Measurements from ENCODE around the gene DFFA. TPM values are rescaled to one million over a fixed set of nuclear protein-coding genes. Genes with fewer than 3 reads are reported as not detected.
"Not testable (repeated sequence)": the region's sequence is repeated elsewhere in the genome, so short reads cannot be mapped to it uniquely, and the experiment has no call there.

The DFFA gene
- total RNA-seq, 1 donor from 2014 or later: 24.0 TPM

DNA sequence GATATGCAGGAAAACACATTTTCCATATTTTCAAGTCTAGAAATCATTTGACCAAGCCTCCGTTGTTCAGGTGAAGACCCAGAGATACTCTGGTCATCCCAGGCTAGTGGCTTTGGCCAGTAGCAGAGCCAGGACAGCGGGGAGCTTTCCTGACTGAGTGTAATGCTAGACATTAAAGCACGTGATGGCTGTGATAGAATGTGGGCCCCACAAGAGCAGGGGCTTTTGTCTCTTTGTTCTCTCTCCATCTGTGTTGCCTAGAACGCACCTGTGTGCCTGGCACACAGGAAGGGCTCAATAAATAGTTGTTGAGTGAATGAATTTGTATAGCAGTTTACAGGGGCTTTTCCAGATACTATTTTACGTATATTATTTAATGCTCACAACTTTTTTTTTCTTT, 31.5 kb downstream of the DFFA start:
- intact Hi-C loops (cut with DNase I): no loop called here
- ATAC-seq (no peak), DNase-seq (ENCODE audit: missing footprints) (no peak)

- no peak for ATAC-seq
- no peak for DNase-seq (ENCODE audit: missing footprints)
- intact Hi-C loops (cut with DNase I): no loop called here
These were observed 32.0 kb downstream of the DFFA start for GRCh38 chr1:10440305-10440704.

- DNase-seq (ENCODE audit: missing footprints) (no peak), ATAC-seq (no peak)
- intact Hi-C loops (cut with DNase I): no loop called here
These were observed 33.6 kb downstream of the DFFA start for GRCh38 chr1:10438677-10439163.

GRCh38 chr1:10437052-10437451, 35.3 kb downstream of the DFFA start:
- intact Hi-C loops (cut with DNase I): no loop called here
- no peak for ATAC-seq

DNA sequence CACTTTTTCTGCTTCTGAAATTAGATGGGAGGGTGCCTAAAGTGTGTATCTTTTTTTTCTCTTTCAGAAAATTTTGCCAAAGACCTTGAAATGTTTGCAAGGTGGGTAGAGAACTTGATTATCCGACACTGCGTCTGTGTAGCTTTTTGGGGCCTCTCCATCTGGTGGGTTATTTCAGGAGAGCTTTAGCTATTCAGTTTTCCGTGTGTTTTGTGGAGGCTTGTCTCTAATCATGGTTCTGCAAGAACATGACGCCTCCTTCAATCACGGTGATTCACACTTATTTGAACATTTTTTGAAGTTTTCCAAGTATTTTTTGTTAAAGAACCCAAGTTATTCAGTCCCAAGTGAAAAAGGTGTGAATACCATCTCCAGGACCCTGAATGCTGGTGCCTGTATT, 37.7 kb downstream of the DFFA start:
- ATAC-seq: no peak
- intact Hi-C loops (cut with DNase I): no loop called here
- DNase-seq (ENCODE audit: missing footprints): no peak

More at GRCh38 chr1:10437052-10437451, 35.3 kb downstream of the DFFA start:
- no peak for DNase-seq (ENCODE audit: missing footprints)

- ATAC-seq (no peak), DNase-seq (ENCODE audit: missing footprints) (no peak)
- intact Hi-C loops (cut with DNase I): no loop called here
These were observed 38.5 kb downstream of the DFFA start for GRCh38 chr1:10433790-10434189.

DNA sequence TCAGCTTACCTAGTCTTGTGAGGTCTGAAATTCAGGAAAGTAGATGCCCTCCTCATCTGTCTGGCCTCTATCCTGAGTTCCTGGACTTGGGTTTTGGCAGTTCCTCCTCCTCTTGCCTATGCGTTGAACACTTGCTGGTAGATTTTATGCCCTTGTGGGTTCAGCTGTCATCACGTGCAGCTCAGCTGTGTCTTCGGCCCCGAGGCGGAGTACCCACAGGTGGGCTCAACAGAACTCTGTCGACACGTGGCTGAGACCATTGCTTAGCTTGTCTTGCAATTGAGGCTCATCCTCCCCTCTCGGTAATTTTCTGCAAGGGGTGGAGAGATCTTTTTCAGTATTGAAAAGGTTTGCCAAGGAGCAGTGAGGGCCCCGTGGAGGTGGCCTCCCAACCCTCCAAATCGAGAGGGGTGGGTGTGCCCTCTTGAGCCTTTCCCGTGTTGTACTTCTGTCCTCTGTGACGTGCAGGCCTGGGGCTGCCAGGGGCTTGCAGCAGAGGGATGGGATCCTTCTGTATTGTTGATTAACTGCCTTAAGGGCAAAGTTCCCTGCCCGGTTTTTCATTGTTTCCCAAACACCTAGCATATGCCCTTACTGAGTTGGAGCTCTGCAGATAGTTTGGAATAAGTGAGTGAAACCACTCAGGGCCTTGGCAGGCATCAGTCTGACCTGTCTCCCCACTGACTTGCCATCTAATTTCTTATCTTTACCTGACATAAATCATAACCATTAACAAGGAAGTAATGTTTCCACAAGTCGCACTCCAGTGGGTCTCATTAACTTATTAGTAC, 39.2 kb downstream of the DFFA start:
- ATAC-seq (no peak), DNase-seq (ENCODE audit: missing footprints) (no peak)
- intact Hi-C loops (cut with DNase I): no loop called here

- no peak for ATAC-seq
- DNase-seq (ENCODE audit: missing footprints): no peak
- intact Hi-C loops (cut with DNase I): no loop called here
These were observed 41.1 kb downstream of the DFFA start for GRCh38 chr1:10431070-10431730.

- peak; percentile 97 for ATAC-seq
- peak; percentile 96 for DNase-seq (ENCODE audit: missing footprints)
- intact Hi-C loops (cut with DNase I): loop anchor here (1.0 kb wide), 1 partner anchor 64 kb away; no protein-coding TSS in a partner anchor
These were observed 41.9 kb downstream of the DFFA start, which contains the start of gene CENPS for GRCh38 chr1:10430216-10431069. Gene CENPS, plus strand, starts transcription at chr1:10430433. Its CDS starts 85 bp downstream, at chr1:10430518.

DNA sequence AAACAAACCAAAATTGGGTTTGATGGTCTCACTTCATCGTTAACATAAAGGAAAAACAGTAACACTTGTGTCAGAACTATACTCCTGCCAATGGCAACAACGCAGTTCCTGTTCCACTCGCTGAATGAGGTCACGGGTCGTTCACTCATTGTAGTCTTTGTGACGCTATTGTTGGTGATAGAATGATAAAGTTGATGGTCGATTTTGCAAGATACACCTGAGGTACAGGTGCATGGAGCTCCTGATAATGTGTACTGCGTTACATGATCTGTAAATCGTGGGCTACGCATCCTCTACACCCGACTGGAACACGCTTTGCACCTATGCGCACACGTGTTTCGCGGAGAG, 42.5 kb downstream of the DFFA start:
- intact Hi-C loops (cut with DNase I): loop anchor here (1.0 to 2.0 kb wide), 3 partner anchors 53 to 219 kb away; partner anchors contain the start of gene KIF1B
- DNase-seq (ENCODE audit: missing footprints) (no peak), ATAC-seq (no peak)

DNA sequence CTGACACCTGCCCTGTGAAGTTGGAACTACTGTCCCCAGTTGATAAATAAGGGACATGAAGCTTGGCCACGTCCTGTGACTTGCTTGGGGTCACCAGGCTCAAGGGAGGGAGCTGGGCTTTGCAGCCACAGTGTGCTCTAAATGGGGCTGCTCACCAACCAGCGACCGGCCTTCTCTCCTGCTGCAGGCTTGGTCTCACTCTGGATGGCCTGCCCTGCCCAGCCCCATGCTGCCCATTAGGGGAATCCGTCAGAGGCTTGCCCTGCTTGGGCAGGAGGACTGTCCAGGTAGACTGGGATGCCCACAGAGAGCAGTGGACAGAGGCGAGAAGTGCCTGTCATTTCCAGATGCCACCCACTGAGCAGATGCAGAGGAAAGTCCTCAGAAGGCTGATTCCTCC, 43.3 kb downstream of the DFFA start:
- DNase-seq (ENCODE audit: missing footprints): no peak
- no peak for ATAC-seq
- intact Hi-C loops (cut with DNase I): loop anchor here (2.0 kb wide), 2 partner anchors 52 to 218 kb away; partner anchors contain the start of gene KIF1B

GRCh38 chr1:10426535-10426848, 45.8 kb downstream of the DFFA start:
- ATAC-seq; intact Hi-C loops (cut with DNase I): not testable (repeated sequence)

DNA sequence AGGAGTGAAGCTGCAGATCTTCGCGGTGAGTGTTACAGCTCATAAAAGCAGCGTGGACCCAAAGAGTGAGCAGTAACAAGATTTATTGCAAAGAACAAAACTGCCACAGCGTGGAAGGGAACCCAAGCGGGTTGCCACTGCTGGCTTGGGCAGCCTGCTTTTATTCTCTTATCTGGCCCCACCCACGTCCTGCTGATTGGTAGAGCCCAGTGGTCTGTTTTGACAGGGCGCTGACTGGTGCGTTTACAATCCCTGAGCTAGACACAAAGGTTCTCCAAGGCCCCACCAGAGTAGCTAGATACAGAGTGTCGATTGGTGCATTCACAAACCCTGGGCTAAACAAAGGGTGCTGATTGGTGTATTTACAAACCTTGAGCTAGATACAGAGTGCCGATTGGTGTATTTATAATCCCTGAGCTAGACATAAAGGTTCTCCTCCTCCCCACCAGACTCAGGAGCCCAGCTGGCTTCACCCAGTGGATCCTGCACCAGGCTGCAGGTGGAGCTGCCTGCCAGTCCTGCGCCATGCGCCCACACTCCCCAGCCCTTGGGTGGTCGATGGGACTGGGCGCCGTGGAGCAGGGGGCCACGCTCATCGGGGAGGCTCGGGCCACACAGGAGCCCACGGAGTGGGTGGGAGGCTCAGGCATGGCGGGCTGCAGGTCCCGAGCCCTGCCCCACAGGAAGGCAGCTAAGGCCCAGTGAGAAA, 46.3 kb downstream of the DFFA start:
- intact Hi-C loops (cut with DNase I); DNase-seq (ENCODE audit: missing footprints); ATAC-seq: not testable (repeated sequence)

More at GRCh38 chr1:10426535-10426848, 45.8 kb downstream of the DFFA start:
- not testable (repeated sequence) for DNase-seq (ENCODE audit: missing footprints)

DNA sequence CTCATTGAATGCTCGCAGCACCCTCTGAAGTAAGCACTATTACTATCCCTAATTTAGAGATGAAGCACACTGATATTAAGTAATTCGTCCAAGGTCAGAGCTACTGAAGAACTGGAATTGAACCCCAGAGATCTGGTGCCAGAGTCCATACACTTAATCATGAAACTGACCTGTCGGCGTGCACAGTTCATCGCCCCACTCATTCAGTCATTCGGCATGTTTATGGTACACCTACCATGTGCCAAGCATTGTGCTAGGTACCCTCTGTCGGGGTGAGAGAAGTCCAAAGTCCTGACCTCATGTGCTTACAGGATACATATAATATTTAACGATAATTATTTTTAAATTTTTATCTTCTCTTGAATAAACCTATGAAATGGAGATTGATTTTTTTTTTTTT, 47.7 kb downstream of the DFFA start:
- DNase-seq (ENCODE audit: missing footprints): no peak
- intact Hi-C loops (cut with DNase I): no loop called here
- ATAC-seq: no peak

DNA sequence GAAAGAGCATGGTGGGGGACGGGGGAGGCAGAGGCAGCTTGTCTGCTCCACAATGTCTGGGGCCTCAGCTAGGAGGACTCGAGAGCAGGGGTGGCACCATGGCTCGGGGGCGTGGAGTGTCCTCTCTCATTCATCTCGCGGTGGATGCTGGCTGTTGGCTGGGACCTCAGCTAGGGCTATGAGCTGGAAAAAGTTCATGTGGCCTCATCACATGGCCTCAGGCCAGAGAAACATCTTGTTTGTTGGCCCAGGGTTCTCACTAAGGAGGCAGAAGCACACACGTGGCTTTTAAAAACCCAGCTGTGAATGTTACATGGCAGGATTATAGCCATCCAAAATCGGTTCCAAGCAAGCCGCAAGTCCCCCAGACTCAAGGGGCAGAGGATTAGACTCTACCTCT, 48.3 kb downstream of the DFFA start:
- DNase-seq (ENCODE audit: missing footprints) (peak; percentile 76), ATAC-seq (peak; percentile 69)
- intact Hi-C loops (cut with DNase I): no loop called here

DNA sequence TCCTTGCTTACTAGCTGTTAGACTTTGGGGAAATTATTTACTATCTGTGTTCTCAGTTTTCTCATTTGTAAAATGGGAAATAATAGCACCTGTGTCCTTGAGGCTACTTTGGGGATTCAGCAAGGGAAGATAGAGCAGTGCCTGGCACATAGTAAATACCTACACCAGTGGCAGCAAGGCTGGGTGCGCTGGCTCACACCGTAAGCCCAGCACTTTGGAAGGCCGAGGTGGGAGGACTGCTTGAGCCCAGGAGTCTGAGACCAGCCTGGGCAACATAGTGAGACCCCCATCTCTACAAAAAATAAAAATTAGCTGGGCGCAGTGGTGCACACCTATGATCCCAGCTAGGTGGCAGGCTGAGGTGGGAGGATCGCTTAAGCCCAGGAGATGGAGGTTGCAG, 50.7 kb downstream of the DFFA start:
- DNase-seq (ENCODE audit: missing footprints) (no peak), ATAC-seq (no peak)
- intact Hi-C loops (cut with DNase I): no loop called here

- no peak for ATAC-seq
- intact Hi-C loops (cut with DNase I): no loop called here
These were observed 53.0 kb downstream of the DFFA start for GRCh38 chr1:10419351-10419750.

DNA sequence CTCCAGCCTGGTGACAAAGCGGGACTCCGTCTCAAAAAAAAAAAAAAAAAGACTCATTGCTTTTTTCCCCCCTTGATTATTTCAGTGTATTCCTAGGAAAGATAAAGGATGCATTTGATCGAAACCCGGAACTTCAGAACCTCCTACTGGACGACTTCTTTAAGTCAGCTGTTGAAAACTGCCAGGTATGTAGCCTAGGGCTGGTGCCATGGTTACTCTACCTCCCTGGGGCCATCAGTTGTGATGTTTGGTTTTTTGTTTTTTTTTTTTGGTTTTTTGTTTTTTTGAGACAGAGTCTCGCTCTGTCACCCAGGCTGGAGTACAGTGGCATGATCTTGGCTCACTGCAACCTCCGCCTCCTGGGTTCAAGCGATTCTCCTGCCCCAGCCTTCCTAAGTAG, 53.6 kb downstream of the DFFA start:
- ATAC-seq; DNase-seq (ENCODE audit: missing footprints); intact Hi-C loops (cut with DNase I): not testable (repeated sequence)

More at GRCh38 chr1:10419351-10419750, 53.0 kb downstream of the DFFA start:
- no peak for DNase-seq (ENCODE audit: missing footprints)

All from Right ventricle myocardium inferior (tissue), 1 donor.